Measurements from ENCODE around the gene NRP1.

DNA sequence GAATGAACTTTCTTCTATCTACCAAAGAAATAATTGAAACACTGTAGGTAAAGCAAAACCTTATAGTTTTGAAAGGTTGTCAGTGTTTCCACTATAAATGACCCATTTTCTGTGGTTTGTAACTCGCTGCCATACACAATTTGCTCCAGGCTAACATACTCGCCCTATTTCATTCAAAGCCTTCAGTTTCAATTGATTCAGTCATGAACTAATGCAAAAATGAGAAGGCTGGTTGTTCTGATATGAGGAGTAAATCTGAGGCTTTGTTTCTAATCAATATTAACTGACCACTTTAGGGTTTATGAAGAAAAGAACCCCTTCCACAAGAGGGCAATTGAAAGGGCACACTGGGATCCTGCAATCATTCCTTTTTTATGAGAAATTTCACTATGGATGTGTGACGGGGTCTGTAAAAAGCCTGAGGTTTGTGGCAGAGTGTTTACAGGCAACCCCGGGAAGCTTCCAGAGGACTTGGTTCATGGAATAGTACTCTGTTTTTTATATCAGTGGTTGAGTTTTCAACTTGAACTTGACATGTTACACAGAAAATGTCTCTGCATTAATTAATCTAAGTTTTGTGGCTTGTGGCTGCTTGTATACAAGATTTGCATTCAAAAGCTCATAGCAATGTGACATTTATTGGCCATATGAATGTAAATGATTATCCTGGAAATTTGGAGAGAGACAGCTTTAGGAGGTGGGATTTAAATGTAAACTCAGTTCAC lies 133.2 kb downstream of the NRP1 start:
- TF ChIP-seq, protein P1, sequence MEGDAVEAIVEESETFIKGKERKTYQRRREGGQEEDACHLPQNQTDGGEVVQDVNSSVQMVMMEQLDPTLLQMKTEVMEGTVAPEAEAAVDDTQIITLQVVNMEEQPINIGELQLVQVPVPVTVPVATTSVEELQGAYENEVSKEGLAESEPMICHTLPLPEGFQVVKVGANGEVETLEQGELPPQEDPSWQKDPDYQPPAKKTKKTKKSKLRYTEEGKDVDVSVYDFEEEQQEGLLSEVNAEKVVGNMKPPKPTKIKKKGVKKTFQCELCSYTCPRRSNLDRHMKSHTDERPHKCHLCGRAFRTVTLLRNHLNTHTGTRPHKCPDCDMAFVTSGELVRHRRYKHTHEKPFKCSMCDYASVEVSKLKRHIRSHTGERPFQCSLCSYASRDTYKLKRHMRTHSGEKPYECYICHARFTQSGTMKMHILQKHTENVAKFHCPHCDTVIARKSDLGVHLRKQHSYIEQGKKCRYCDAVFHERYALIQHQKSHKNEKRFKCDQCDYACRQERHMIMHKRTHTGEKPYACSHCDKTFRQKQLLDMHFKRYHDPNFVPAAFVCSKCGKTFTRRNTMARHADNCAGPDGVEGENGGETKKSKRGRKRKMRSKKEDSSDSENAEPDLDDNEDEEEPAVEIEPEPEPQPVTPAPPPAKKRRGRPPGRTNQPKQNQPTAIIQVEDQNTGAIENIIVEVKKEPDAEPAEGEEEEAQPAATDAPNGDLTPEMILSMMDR (conservative IDR thresholded peaks at IDR 0.05 in 1 of 2, IDR thresholded peaks at IDR 0.05 in 1 of 2; ENCODE audit: extremely low read depth in 1 of 2, insufficient read depth in 1 of 2, low read depth in 1 of 2, low read length in 2 of 2): no peak
- no peak for TF ChIP-seq EZH2 (IDR thresholded peaks at IDR 0.05; ENCODE audit: borderline replicate concordance, low read length)

Data from mammary epithelial cell (primary cell).